HG03521 (cell line): ENCODE results near the gene DPP10.
"Not testable (repeated sequence)": the region's sequence is repeated elsewhere in the genome, so short reads cannot be mapped to it uniquely, and the experiment has no call there.

ENCODE experiments used
- ATAC-seq: cut with Tn5 transposase; IDR thresholded peaks from one replicate; pipeline ENCODE4 v1.9.1; 2021; ENCODE audit warnings: mild to moderate bottlenecking, moderate library complexity; ENCODE audit not compliant: unreplicated experiment

Gene DPP10

GRCh38 chr2:115389024-115389423 lies 946.6 kb downstream of the DPP10 start:
- ATAC-seq = no peak

- ATAC-seq = no peak
Measured at GRCh38 chr2:115389898-115390565, 947.6 kb downstream of the DPP10 start.

- no peak for ATAC-seq
Measured at GRCh38 chr2:115396579-115396978, 954.1 kb downstream of the DPP10 start.

- no peak for ATAC-seq
Measured at GRCh38 chr2:115400940-115401339, 958.5 kb downstream of the DPP10 start.

GRCh38 chr2:115412501-115412900 lies 970.1 kb downstream of the DPP10 start:
- ATAC-seq = no peak

- ATAC-seq = no peak
Measured at GRCh38 chr2:115413791-115414190, 971.4 kb downstream of the DPP10 start.

GRCh38 chr2:115414466-115414865 lies 972.0 kb downstream of the DPP10 start:
- no peak for ATAC-seq

GRCh38 chr2:115422004-115422634 lies 979.7 kb downstream of the DPP10 start:
- no peak for ATAC-seq

- no peak for ATAC-seq
Measured at GRCh38 chr2:115427436-115427835, 985.0 kb downstream of the DPP10 start.

GRCh38 chr2:115440746-115441145 lies 998.3 kb downstream of the DPP10 start:
- not testable (repeated sequence) for ATAC-seq

- no peak for ATAC-seq
Measured at GRCh38 chr2:115443539-115444185, 1001.2 kb downstream of the DPP10 start.

GRCh38 chr2:115460008-115460407 lies 1017.6 kb downstream of the DPP10 start:
- no peak for ATAC-seq

- ATAC-seq = no peak
Measured at GRCh38 chr2:115480741-115481140, 1038.3 kb downstream of the DPP10 start.

GRCh38 chr2:115481842-115482241 lies 1039.4 kb downstream of the DPP10 start:
- ATAC-seq = no peak

- no peak for ATAC-seq
Measured at GRCh38 chr2:115483666-115484065, 1041.2 kb downstream of the DPP10 start.

GRCh38 chr2:115484486-115484885 lies 1042.0 kb downstream of the DPP10 start:
- no peak for ATAC-seq

GRCh38 chr2:115484983-115485382 lies 1042.5 kb downstream of the DPP10 start:
- no peak for ATAC-seq

- ATAC-seq = no peak
Measured at GRCh38 chr2:115491186-115491793, 1048.8 kb downstream of the DPP10 start.

- ATAC-seq = no peak
Measured at GRCh38 chr2:115505331-115505730, 1062.9 kb downstream of the DPP10 start.

GRCh38 chr2:115520727-115521126 lies 1078.3 kb downstream of the DPP10 start:
- ATAC-seq = no peak

- no peak for ATAC-seq
Measured at GRCh38 chr2:115524452-115524851, 1082.0 kb downstream of the DPP10 start.

- ATAC-seq = no peak
Measured at GRCh38 chr2:115529627-115530026, 1087.2 kb downstream of the DPP10 start.
